Left ventricle myocardium inferior (tissue), 1 donor: ENCODE results near the gene BRD3. TPM values are rescaled to one million over a fixed set of nuclear protein-coding genes. Genes with fewer than 3 reads are reported as not detected.

ENCODE experiments used
- DNase-seq: peaks from one replicate; pipeline ENCODE4 v3.0.0-alpha.2; 2020
- H3K27ac ChIP-seq: fragments of 200-600 bp; replicated peaks from 2 replicates; pipeline ENCODE4 v1.8.0; 2021
- H3K27me3 ChIP-seq: fragments of 200-600 bp; 2 replicates; pipeline ENCODE4 v1.8.0; 2021; ENCODE audit warnings: low read depth
- H3K36me3 ChIP-seq: fragments of 200-600 bp; 2 replicates; pipeline ENCODE4 v1.8.0; 2021
- H3K4me1 ChIP-seq: fragments of 200-600 bp; 2 replicates; pipeline ENCODE4 v1.8.0; 2021
- H3K4me3 ChIP-seq: fragments of 200-600 bp; 2 replicates; pipeline ENCODE4 v1.8.0; 2021; ENCODE audit warnings: mild to moderate bottlenecking, moderate library complexity
- H3K9me3 ChIP-seq: fragments of 200-600 bp; replicated peaks from 2 replicates; pipeline ENCODE4 v1.8.0; 2021
- CTCF ChIP-seq: fragments of 200-600 bp; IDR thresholded peaks from 2 replicates; pipeline ENCODE4 v1.8.0; 2021; ENCODE audit warnings: antibody characterized with exemption, mild to moderate bottlenecking, borderline replicate concordance
- intact Hi-C: fragments of 100-400 bp; cut with micrococcal nuclease; formaldehyde crosslinking; loops from one replicate; pipeline ENCODE4 v1.11.0; 2022
- total RNA-seq: library from RNA; stranded (reverse); fragmentation: NEBNext Ultra II Directional; extraction: Animal tissue kit (Norgen Biotek cat#: 25700); gene quantifications from one replicate; pipeline ENCODE4 v1.2.1, GENCODE V29; 2021
- donor health status: DM: no; HTN: yes; CAD: no; lungs with severe emphysema.

Gene BRD3
- total RNA-seq, 1 donor from 2014 or later, result 24.7 TPM

DNA sequence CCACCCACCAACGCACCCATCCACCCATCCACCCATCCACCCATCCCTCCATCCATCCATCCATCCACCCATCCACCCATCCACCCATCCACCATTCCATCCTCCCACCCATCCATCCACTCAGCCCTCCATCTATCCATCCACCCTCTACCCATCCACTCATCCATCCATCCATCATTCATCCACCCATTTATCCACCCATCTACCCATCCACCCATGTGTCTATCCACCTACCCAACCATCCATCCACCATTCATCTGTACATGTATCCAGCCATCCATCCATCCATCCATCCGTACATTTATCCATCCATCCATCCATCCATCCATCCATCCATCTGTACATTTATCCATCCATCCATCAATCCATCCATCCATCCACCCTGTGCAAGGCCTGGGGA is 64.6 kb downstream of the BRD3 start:
- Histone ChIP-seq H3K4me3 (no peak overlapping the region), H3K27ac (no peak overlapping the region), H3K9me3 (no peaks in the 10 kb centered on the region), H3K4me1 (no peaks in the 10 kb centered on the region), H3K27me3 (peaks cover 8% of the 10 kb centered on the region), H3K36me3 (no peaks in the 10 kb centered on the region)
- DNase-seq, result no peak
- intact Hi-C loops, result no loop called here
- TF ChIP-seq CTCF, result no peak

GRCh38 chr9:134002796-134003195 is 65.0 kb downstream of the BRD3 start:
- no peak for DNase-seq
- no peaks in the 10 kb centered on the region for H3K36me3 ChIP-seq
- no peak for TF ChIP-seq CTCF
- no peak overlapping the region for H3K4me3 ChIP-seq
- peaks cover 8% of the 10 kb centered on the region for H3K27me3 ChIP-seq
- no peak overlapping the region for H3K27ac ChIP-seq
- H3K9me3 ChIP-seq, result no peaks in the 10 kb centered on the region
- intact Hi-C loops, result no loop called here
- no peaks in the 10 kb centered on the region for H3K4me1 ChIP-seq

GRCh38 chr9:133999851-134000265 is 68.0 kb downstream of the BRD3 start:
- no peak overlapping the region for H3K4me3 ChIP-seq
- H3K36me3 ChIP-seq, result no peaks in the 10 kb centered on the region
- intact Hi-C loops, result no loop called here
- no peak for DNase-seq
- TF ChIP-seq CTCF, result no peak
- H3K9me3 ChIP-seq, result no peaks in the 10 kb centered on the region
- H3K27ac ChIP-seq, result no peak overlapping the region
- H3K4me1 ChIP-seq, result no peaks in the 10 kb centered on the region
- peaks cover 8% of the 10 kb centered on the region for H3K27me3 ChIP-seq

- no peak overlapping the region for H3K27ac ChIP-seq
- DNase-seq, result no peak
- no peak for TF ChIP-seq CTCF
- no peaks in the 10 kb centered on the region for H3K9me3 ChIP-seq
- intact Hi-C loops, result no loop called here
- no peak overlapping the region for H3K4me3 ChIP-seq
- peaks cover 5% of the 10 kb centered on the region for H3K4me1 ChIP-seq
- no peaks in the 10 kb centered on the region for H3K36me3 ChIP-seq
- H3K27me3 ChIP-seq, result peaks cover 10% of the 10 kb centered on the region
Observed at GRCh38 chr9:133998915-133999595, 68.8 kb downstream of the BRD3 start.

DNA sequence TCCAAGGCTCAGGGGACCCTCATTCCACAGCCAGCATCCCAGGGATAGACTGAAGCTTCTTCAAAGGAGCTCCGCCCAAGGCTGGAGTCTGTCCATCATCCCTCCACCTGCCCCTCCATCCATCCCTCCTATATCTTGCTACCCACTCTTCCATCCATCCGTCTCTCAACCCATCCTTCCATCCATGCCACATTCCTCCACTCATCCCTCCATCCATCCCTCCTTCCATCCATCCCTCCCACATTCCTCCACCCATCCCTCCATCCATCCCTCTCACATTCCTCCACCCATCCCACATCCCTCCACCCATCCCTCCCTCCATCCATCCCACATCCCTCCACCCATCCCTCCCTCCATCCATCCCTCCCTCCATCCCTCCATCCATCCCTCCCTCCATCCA is 70.2 kb downstream of the BRD3 start:
- Histone ChIP-seq H3K36me3 (no peaks in the 10 kb centered on the region), H3K4me3 (no peak overlapping the region), H3K4me1 (peaks cover 19% of the 10 kb centered on the region), H3K27me3 (peaks cover 10% of the 10 kb centered on the region), H3K9me3 (no peaks in the 10 kb centered on the region), H3K27ac (no peak overlapping the region)
- no peak for TF ChIP-seq CTCF
- DNase-seq, result no peak
- intact Hi-C loops, result no loop called here
